ENCODE results near the gene DHRS7.

- no peak for TF ChIP-seq POLR2A (IDR thresholded peaks at IDR 0.05)
- no peak for TF ChIP-seq CTCF (IDR thresholded peaks at IDR 0.05)
Measured at GRCh38 chr14:60206249-60206670, 41.1 kb upstream of the DHRS7 start.
